Smooth muscle cell (in vitro differentiated cells): ENCODE results near the gene CFAP97D2. TPM values are rescaled to one million over a fixed set of nuclear protein-coding genes. Genes with fewer than 3 reads are reported as not detected.

Experiments used
- DNase-seq: peaks from one replicate; lab custom pipeline; 2025; ENCODE audit not compliant: unreplicated experiment; lab: John Stamatoyannopoulos, UW
- H2AFZ ChIP-seq: fragments of 200-600 bp; sonication (generic); 2 replicates; pipeline ENCODE4 v1.6.0; 2016; ENCODE audit warnings: antibody characterized with exemption, low read depth, mild to moderate bottlenecking
- H3F3A ChIP-seq: fragments of 200-600 bp; sonication (generic); 2 replicates; pipeline ENCODE4 v1.6.0; 2017; ENCODE audit warnings: antibody characterized with exemption, low read depth
- H3K27ac ChIP-seq: fragments of 200-600 bp; sonication (generic); 2 replicates; pipeline ENCODE4 v1.5.1; 2016; ENCODE audit warnings: low read depth, mild to moderate bottlenecking
- H3K27me3 ChIP-seq: fragments of 200-600 bp; sonication (generic); 2 replicates; pipeline ENCODE4 v1.6.1; 2016; ENCODE audit warnings: low read depth, mild to moderate bottlenecking
- H3K36me3 ChIP-seq: fragments of 200-600 bp; sonication (generic); 2 replicates; pipeline ENCODE4 v1.5.1; 2016; ENCODE audit warnings: low read depth
- H3K4me1 ChIP-seq: fragments of 200-600 bp; sonication (generic); 2 replicates; pipeline ENCODE4 v1.5.1; 2016; ENCODE audit warnings: low read depth
- H3K4me2 ChIP-seq: fragments of 200-600 bp; sonication (generic); 2 replicates; pipeline ENCODE4 v1.6.0; 2016; ENCODE audit warnings: mild to moderate bottlenecking
- H3K4me3 ChIP-seq: fragments of 200-600 bp; sonication (generic); 2 replicates; pipeline ENCODE4 v1.5.1; 2016; ENCODE audit warnings: mild to moderate bottlenecking
- H3K79me2 ChIP-seq: fragments of 200-600 bp; sonication (generic); 2 replicates; pipeline ENCODE4 v1.6.0; 2016; ENCODE audit warnings: low read depth, mild to moderate bottlenecking
- H3K9ac ChIP-seq: fragments of 200-600 bp; sonication (generic); 2 replicates; pipeline ENCODE4 v1.6.0; 2016; ENCODE audit warnings: low read depth
- H3K9me3 ChIP-seq: fragments of 200-600 bp; sonication (generic); replicated peaks from 2 replicates; pipeline ENCODE4 v1.5.1; 2016; ENCODE audit warnings: low read depth
- H4K20me1 ChIP-seq: fragments of 200-600 bp; sonication (generic); 2 replicates; pipeline ENCODE4 v1.6.0; 2016; ENCODE audit warnings: low read depth
- CTCF ChIP-seq: fragments of 200-600 bp; sonication (generic); IDR thresholded peaks from 2 replicates; pipeline ENCODE4 v1.5.1; 2017; ENCODE audit warnings: borderline replicate concordance, mild to moderate bottlenecking, antibody characterized with exemption; ENCODE audit not compliant: insufficient read depth, poor library complexity, severe bottlenecking
- WGBS: methylation state at CpG from one replicate; pipeline ENCODE4 v1.1.7; 2016; ENCODE audit warnings: low lambda C conversion rate; 5-methylcytosine and 5-hydroxymethylcytosine counted together
- polyA plus RNA-seq: library from polyadenylated mRNA; unstranded; fragments of >200 nt; fragmentation: Nextera tagmentation; extraction: Ambion mirVana; gene quantifications from 2 replicates; pipeline ENCODE4 v1.2.1, GENCODE V29; 2016
- total RNA-seq: library from RNA; depleted of rRNA; stranded (reverse); fragments of >200 nt; gene quantifications from 2 replicates; pipeline ENCODE4 v1.2.3, GENCODE V29; 2014

CFAP97D2 gene
- total and polyA plus RNA-seq, 2 experiments from 2014 or later, result not detected

- no peak overlapping the region for H2AFZ ChIP-seq
- H3K36me3 ChIP-seq, result no peaks in the 10 kb centered on the region
- WGBS, result 95% methylated on average over 47 of the region's 47 CpGs
- no peaks in the 10 kb centered on the region for H3K4me1 ChIP-seq
- no peak overlapping the region for H3K4me3 ChIP-seq
- no peak overlapping the region for H3K4me2 ChIP-seq
- DNase-seq, result no peak
- no peaks in the 10 kb centered on the region for H3K27me3 ChIP-seq
- no peaks in the 10 kb centered on the region for H3F3A ChIP-seq
- H3K79me2 ChIP-seq, result no peaks in the 10 kb centered on the region
- H3K27ac ChIP-seq, result no peak overlapping the region
- no peak for TF ChIP-seq CTCF
- H4K20me1 ChIP-seq, result no peaks in the 10 kb centered on the region
- H3K9me3 ChIP-seq, result no peaks in the 10 kb centered on the region
- H3K9ac ChIP-seq, result no peak overlapping the region
Observed at GRCh38 chr13:114161028-114161556, 18.0 kb upstream of the CFAP97D2 start.

GRCh38 chr13:114161644-114162532, 17.2 kb upstream of the CFAP97D2 start:
- Histone ChIP-seq H3K27me3 (no peaks in the 10 kb centered on the region), H3F3A (no peaks in the 10 kb centered on the region), H3K4me3 (no peak overlapping the region), H3K79me2 (no peaks in the 10 kb centered on the region), H3K9me3 (no peaks in the 10 kb centered on the region), H3K27ac (no peak overlapping the region), H3K4me2 (no peak overlapping the region), H3K9ac (no peak overlapping the region), H3K36me3 (no peaks in the 10 kb centered on the region), H3K4me1 (no peaks in the 10 kb centered on the region), H4K20me1 (no peaks in the 10 kb centered on the region), H2AFZ (no peak overlapping the region)
- TF ChIP-seq CTCF, result no peak
- no peak for DNase-seq
- WGBS, result 85% methylated on average over 32 of the region's 32 CpGs

- no peak for DNase-seq
- Histone ChIP-seq H3K4me2 (no peak overlapping the region), H2AFZ (no peak overlapping the region)
Observed at GRCh38 chr13:114162533-114162922, 16.5 kb upstream of the CFAP97D2 start.

More at GRCh38 chr13:114162533-114162922, 16.5 kb upstream of the CFAP97D2 start:
- Histone ChIP-seq H3K27me3 (no peaks in the 10 kb centered on the region), H3F3A (no peaks in the 10 kb centered on the region), H3K9ac (no peak overlapping the region), H3K27ac (no peak overlapping the region), H3K36me3 (no peaks in the 10 kb centered on the region), H3K4me1 (no peaks in the 10 kb centered on the region), H4K20me1 (no peaks in the 10 kb centered on the region), H3K9me3 (no peaks in the 10 kb centered on the region), H3K4me3 (no peak overlapping the region), H3K79me2 (no peaks in the 10 kb centered on the region)
- TF ChIP-seq CTCF, result no peak
- WGBS, result 87% methylated on average over 16 of the region's 16 CpGs
